HG02610 (cell line): ENCODE results near the gene VTI1B.
"Not testable (repeated sequence)": the region's sequence is repeated elsewhere in the genome, so short reads cannot be mapped to it uniquely, and the experiment has no call there.

ENCODE experiments used
- ATAC-seq: cut with Tn5 transposase; IDR thresholded peaks from one replicate; pipeline ENCODE4 v1.9.1; 2021; ENCODE audit warnings: mild to moderate bottlenecking, moderate library complexity; ENCODE audit not compliant: unreplicated experiment

Gene VTI1B, protein sequence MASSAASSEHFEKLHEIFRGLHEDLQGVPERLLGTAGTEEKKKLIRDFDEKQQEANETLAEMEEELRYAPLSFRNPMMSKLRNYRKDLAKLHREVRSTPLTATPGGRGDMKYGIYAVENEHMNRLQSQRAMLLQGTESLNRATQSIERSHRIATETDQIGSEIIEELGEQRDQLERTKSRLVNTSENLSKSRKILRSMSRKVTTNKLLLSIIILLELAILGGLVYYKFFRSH

DNA sequence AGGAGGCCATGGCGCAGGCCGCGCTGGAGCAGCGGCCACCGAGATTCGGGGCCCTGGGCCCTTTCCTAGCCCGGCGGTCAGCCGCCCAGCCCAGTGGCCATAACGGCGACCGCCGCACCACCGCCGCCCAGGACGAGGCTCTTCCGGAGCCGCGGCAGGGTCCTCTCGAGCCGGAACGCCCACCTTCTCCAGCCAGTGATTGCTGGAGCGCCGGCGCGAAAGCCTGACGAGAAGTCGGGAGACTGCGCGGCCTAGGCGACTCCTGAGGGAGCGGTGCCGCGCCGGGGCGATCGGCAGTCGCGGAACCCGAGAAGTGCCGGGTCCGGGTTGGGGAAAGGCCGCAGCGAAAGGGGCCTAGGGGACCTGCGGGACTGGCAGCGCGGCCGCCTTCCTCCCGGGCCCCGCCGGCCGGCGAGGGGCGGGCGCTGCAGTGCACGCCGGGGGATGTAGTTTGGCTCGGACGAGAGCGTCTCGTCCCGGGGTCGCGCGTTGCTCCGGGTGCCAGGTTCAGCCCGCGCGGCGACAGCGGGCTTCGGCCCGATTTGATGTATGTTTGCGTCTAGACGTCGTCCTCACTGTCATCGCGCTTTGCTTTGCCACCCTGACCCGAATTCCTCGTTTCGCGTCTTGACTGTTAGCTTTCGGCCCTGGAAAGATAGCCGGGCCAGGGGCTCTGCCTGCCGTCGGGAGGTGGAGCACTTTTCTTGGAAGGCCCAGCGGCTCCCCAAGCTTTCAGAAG lies at the start of gene VTI1B:
Gene VTI1B, minus strand, starts transcription at position 153 of the 739 bp plus-strand sequence. Its CDS starts 143 bp downstream, at position 10.
- ATAC-seq = peak; percentile 91

DNA sequence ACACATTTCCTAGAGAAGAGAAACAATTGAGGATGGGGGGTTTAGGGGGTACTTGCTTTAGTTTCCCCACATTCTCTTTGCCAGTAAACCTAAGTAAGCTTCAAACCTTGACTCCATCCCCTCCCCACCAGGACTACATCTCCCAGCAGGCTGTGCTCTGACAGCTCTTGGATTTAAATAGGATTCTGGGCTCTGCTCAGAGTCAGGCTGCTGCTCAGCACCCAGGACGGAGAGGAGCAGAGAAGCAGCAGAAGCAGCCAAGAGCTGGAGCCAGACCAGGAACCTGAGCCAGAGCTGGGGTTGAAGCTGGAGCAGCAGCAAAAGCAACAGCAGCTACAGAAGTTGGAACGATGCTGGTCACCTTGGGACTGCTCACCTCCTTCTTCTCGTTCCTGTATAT lies 47.9 kb upstream of the VTI1B start:
- ATAC-seq = no peak

DNA sequence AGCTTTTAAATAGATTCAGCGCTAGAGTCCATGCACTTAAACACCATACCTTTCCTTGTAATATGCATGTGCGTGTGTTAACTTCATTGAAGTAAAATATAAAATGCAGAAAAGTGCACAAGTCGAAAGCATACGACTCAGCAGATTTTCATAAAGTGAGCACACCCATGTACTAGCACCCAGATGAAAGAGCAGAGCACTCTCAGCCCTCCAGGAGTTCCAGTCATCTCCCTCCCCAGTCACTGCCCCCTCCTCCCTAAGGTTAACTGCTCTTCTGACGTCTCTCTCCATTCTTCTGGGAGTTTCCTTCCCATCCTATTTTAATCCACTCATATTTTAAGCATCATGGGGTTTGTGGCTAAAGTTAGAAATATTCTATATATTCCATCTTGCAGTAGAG lies 47.4 kb upstream of the VTI1B start:
- ATAC-seq = no peak

DNA sequence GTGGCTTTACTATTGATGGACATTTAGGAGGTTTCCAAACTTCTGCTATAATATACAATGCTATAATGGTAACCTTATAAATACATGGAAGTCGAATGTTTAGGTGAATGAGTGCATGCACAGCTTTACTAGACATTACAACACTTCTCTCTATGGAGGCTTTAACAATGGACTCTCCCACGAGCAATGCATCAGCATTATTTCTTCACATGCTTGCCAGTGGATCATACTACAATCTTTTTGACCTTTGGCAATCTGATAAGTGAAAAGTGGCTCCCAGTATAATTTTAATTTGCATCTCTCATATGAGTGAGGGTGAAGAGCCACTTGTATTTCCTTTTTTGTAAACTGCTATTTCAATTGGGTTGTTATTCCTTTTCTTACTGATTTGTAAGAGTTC lies 45.4 kb upstream of the VTI1B start:
- ATAC-seq = no peak

DNA sequence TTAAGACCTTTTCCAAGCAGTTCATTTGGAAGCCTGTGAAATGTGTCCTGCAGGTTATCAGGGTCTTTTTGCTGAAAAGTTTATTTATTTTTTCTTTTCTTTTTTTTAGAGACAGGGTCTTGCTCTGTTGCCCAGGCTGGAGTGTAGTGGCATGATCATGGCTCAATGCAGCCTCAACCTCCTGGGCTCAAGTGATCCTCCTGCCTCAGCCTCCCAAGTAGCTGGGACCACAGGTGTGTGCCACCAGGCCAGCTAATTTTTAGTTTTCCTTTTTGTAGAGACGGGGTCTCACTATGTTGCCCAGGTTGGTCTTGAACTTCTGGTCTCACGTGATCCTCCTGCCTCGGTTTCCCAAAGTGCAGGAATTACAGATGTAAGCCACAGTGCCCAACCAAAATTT lies 45.0 kb upstream of the VTI1B start:
- ATAC-seq = not testable (repeated sequence)

DNA sequence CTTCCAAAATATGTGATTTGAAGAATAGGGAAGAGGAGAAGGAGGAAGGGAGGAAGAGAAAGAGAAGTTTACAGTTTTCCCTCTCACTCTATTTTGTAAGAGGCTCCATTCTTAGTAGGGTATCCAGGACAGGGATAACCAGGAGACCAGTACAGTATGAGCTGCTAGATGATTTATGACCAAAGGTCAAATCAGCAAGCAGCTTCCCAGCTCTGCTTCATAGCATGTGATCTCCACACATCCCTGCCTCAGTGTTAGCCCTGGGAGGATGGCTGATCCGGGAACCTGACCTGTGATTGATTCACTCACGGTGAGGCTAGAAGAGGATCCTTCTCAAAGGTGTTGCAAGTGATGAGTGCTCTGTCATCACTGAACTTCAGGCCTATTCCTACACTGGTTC lies 43.8 kb upstream of the VTI1B start:
- no peak for ATAC-seq

DNA sequence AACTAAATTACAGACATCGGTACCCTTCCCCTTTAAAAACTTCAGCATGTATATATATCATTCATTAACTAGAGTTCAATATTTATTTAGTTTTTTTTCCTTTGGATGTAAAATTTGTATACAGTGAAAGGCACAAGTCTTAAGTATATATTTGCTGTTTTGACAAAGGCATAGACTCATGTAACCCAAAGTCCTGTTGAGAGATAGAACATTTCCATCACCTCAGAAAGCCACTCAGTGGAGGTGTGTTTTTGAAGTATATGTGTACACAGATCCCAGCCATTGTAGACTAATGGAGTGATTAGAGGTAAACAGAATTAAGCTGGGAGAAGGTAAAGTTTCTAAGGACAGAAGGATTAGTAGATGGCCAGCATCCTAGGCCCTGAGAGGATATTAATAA lies 42.6 kb upstream of the VTI1B start:
- no peak for ATAC-seq

DNA sequence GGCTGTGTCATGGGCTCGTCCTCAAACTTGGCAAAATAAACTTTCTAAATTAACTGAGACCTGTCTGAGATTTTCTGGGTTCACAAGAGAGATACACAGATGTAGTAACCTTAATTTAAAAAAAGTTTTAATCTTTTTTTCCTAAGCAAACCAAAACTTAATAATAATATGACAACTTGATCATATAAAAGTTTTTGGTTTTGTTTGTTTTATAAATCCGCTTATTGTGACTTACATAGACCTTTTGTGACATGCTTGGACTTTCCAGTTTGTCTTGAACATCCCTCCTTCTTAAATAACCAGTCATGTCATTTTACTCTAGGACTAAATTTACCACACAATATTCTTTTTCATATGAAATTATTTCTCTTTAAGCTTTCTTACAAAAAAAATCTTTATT lies 35.8 kb upstream of the VTI1B start:
- no peak for ATAC-seq

DNA sequence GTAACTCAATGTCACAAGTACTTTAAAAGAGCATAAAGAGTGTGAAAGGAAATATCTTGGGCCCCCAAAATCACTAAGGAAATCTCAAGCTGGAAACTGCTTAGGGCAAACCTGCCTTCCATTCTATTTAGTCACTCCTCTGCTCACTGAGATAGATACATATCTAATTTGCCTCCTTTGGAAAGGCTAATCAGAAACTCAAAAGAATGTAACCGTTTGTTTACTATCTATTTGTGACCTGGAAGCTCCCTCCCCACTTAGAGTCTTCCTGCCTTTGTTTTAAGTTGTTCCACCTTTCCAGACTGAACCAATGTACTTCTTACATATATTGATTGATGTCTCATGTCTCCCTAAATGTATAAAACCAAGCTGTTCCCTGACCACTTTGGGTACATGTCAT lies 35.4 kb upstream of the VTI1B start:
- not testable (repeated sequence) for ATAC-seq

DNA sequence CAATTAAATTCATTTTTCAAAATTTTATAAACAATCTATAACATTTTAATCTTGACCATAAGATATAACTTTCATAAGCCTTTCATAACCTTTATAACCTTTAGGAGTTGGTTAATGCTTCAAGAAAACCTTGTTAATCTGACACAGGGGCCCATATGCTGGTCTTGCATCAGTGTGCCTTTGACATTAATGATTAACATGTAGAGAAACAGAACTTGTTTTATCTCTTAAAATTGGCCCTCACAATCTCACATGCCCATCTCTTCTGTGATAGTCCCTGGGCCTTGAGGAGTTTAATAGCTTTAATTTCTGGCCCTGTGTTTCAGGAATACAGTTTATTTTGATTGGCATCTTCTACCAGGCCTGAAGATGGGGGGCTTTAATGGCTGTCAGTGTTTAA lies 34.9 kb upstream of the VTI1B start:
- not testable (repeated sequence) for ATAC-seq

DNA sequence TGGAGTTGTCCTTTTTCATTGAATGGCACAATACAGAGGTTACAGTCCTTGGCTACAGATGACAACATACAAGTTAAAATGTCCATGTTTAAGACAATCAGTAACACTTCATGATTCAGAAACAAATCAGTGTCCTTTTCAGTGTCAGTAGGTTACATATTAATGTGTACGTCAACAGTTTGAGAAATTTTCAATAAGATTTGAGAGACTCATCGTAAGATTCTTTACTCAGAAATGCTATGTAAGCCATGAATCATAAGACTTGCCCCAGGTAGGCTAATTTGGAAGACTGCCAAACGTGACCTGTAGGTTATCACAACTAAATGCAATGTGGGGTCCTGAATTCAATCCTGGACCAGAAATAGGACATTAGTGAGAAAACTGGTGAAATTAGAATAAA lies 30.8 kb upstream of the VTI1B start:
- ATAC-seq = no peak

DNA sequence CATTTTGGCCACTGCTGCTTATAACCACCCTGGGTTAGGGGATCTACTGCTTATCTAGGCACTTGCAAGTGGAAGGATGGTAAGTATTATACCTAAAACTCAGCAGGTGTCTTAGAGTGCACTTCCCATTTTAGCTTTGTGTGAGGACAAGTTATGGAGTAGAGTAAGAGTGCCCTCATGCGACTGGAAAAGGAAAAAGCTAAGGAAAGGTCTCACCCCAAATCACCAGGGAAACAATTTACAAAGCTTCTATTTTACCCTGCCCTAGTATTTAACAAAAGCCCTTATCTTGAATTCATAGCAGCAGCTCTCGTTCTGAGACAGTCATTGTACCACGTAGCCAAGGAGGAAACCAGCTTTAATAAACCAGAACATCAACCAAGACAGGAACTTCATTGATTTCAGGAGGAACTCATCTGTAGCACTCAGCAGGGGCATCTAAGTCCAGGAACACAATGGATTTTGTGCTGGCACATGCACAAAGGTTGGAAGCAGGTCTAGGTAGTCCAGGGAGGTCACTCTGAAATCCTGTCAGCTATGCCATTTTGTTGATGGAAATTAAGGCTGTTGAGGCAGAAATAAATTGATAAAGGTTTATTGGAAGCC lies 30.2 kb upstream of the VTI1B start:
- ATAC-seq = no peak

DNA sequence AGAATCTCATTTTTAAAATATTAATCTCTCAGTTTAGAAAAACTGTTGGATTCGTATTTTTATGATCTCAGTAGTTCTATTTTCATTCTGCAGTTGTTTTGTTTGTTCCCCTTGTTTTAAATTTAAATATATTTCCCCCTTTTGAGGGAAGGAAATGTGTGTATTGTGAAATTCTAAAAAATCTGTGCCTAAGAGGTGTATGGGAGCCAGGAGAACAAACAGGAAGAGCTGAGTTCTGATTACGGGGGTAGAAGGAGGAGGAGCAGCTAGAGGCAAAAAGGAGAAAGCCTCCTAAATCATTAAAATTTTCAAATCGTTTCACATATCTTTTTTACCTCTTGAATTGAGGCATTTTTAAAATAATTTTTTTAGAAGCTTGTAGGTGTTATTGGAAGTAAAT lies 29.6 kb upstream of the VTI1B start:
- no peak for ATAC-seq

DNA sequence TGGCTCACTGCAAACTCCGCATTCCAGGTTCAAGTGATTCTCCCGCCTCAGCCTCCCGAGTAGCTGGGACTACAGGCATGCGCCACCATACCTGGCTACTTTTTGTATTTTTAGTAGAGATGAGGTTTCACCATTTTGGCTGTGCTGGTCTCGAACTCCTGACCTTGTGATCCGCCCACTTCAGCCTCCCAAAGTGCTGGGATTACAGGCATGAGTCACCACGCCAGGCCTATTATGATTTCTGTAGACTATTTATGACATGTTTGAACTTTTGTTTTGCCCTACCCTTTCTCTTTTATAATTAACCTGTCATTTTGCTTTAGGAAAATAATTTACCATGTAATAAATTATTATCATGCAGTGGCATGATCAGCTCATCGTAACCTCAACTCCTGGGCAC lies 27.1 kb upstream of the VTI1B start, which contains the start of gene RDH12:
Gene RDH12, plus strand, starts transcription at position 395 of the 400 bp plus-strand sequence. CDS start 20,757 bp downstream, outside the sequence.
- not testable (repeated sequence) for ATAC-seq

DNA sequence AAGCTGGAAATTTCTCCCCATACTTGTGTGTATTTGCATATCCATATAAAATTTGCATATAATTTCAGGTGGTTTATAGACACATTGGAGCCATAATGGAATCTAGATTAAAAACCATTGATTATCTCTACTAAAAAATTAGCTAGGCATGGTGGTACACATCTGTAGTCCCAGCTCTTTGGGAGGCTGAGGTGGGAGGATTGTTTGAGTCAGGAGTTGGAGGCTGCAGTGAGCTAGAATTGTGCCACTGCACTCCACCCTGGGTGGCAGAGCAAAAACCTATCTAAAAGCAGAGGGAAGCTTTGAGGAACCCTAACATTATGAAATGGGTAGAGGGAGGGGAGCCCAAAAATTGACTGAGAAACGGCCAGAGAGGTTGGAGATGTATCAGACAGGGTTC lies 23.7 kb upstream of the VTI1B start:
- ATAC-seq = no peak

DNA sequence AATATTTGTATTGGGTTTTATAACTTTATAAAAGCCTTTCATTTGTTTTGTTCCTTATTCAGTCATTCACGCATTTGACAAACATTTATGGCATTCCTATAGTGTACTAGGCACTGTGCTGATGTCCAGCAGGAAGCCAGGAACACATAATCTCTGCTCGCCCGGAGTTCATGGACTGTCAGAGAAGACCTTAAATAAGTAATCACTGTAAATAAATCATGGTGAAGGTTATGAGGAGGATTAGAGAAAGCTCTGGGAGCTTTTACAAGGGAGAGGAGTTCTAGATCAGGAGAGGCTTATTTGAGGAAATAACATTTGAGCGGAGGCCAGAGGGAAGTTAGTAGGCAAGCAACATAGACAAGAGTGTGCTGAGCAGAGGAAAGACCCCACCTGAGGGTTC lies 22.6 kb upstream of the VTI1B start:
- no peak for ATAC-seq

DNA sequence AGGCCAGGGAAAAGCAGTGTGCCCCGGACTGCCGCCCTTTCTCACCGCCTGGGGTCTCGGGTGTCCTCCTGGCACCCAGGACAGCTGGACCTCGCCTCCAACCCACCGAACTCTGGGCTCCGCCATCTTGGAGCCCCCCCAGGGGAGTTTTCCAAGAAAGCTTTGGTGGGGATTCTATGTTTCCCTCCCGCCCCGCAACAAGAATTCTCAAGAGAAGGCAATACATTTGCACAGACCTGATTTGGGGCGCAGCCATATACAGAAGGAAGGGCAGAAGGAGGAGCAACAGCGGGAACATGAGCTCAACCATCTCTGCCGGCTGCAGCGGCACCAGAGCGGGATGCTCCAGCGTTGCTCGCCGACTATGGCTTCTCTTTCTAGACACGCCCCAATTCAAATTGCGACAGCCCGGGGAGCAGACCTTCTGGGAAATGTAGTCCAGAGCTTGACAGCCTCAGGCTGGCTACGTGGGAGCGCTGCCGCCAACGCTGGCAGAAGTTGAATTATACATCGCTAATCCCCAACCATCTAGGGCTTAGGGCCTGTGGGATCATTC lies 21.0 kb upstream of the VTI1B start, which contains the start of gene RDH11:
Gene RDH11, minus strand, starts transcription at position 371 of the 556 bp plus-strand sequence. Its CDS starts 61 bp downstream, at position 310.
- peak; percentile 86 for ATAC-seq

DNA sequence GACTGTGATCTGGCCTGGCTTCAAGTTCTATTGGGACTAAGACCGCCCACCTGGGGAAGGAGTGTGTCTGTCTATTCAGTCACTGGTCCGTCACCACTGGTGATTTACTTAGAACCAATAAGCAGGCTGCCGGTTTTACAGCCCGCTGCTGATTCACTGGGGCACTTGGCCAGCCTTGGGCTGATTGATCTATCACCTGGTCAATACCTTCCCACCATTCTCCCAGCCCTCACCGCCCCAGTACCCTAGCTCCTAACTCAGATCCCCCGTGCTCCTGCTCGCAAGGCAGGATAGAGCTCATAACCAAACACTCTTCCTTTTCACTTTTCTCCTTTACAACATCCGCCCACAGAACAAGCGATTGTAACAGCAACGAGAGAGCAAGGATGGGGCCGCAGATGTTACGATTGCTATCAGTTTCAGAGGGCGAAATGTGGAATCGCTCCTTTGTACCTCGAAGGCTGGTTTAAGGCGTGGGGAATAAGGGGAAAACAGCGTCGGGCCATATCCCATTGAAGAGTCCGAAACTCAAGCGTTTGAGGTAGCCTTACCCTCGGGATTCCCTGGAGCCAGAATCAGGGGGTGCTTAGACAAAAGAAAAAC lies 20.5 kb upstream of the VTI1B start:
- peak; percentile 91 for ATAC-seq

DNA sequence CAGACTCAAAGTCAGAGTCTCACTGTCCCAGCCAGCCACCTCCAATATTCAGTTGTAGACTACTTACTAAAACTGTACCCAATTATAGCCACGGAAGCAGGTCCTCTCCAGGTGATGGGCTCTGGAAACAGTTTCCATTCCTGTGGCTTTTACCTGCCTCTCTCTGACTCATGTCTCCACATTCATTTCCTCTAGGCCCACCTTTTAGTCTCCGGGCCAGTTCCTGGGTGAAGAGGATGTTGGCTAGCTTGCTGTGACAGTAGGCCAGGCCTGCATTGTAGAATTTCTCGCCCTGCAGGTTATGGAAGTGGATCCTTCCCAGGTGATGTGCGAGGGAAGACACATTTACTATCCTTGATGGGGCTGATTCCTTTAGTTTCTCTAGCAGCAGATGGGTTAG lies 15.6 kb upstream of the VTI1B start:
- no peak for ATAC-seq

DNA sequence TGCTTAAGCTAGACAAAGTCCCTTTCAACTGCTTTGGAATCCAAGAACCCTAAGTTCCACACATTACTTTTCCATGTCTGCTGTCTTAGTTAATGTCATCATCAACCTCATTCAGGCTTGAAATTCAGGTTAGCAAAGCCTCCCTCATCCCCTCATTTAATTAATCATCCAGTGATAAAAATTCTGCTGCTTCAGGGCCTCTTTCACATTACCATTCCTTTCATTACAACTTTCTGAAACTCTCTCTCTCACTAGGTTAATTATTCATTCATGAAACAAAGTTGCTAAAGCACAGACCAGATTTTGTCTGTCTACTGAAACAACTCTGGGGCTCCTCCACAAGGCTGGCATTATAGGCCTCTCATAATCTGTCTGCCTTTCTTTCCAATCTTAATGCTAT lies 9.4 kb upstream of the VTI1B start:
- ATAC-seq = no peak

DNA sequence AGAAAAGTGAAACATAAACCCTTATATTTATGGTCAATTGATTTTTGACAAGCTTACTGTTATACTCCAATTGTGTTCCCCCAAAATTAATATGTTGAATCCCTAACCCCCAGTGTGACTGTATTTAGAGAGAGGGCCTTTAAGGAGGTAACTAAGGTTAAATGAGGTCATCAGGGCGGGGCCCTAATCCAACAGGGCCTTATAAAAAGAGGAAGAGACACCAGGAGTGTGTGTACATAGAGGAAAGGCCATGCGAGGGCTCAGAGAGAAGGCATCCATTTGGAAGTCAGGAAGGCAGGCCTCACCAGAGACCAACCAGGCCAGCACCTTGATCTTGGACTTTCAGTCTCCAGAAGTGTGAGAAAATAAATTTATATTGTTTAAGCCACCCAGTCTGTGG lies 6.5 kb upstream of the VTI1B start:
- ATAC-seq = no peak
